ENCODE data around the gene YIF1B.
"Not testable (repeated sequence)": the region's sequence is repeated elsewhere in the genome, so short reads cannot be mapped to it uniquely, and the experiment has no call there.

The YIF1B gene

GRCh38 chr19:38265921-38266429 lies 49.8 kb downstream of the YIF1B start:
- peaks cover 27% of the 10 kb centered on the region for H3K27me3 Mint-ChIP-seq
- H3K27ac Mint-ChIP-seq, result no peak overlapping the region
- no peak overlapping the region for H3K4me3 Mint-ChIP-seq
- CTCF ChIA-PET, result interaction anchor here (1.4 to 1.7 kb wide), 2 partner anchors 363 to 369 kb away, joined by 3 to 7 read pairs; no protein-coding TSS in a partner anchor
- peaks cover 24% of the 10 kb centered on the region for H3K4me1 Mint-ChIP-seq
- no peaks in the 10 kb centered on the region for H3K36me3 Mint-ChIP-seq
- no peaks in the 10 kb centered on the region for H3K9me3 Mint-ChIP-seq
- DNase-seq, result no peak

- Mint-ChIP-seq H3K4me1 (peaks cover 24% of the 10 kb centered on the region), H3K27ac (peak overlapping the region; percentile 80), H3K27me3 (peaks cover 27% of the 10 kb centered on the region), H3K9me3 (no peaks in the 10 kb centered on the region), H3K4me3 (peak overlapping the region; percentile 73), H3K36me3 (no peaks in the 10 kb centered on the region)
- no peak for DNase-seq
- CTCF ChIA-PET, result interaction anchor here (0.6 to 1.7 kb wide), 3 partner anchors 55 to 369 kb away, joined by 3 to 7 read pairs (median 3); no protein-coding TSS in a partner anchor
These were observed 50.4 kb downstream of the YIF1B start for GRCh38 chr19:38265213-38265861.

GRCh38 chr19:38264486-38265212 lies 51.1 kb downstream of the YIF1B start, which contains the start of gene SPINT2:
SPINT2 (plus strand) TSS chr19:38264573; CDS start chr19:38264893, 320 bp downstream.
- Mint-ChIP-seq H3K9me3 (no peaks in the 10 kb centered on the region), H3K27ac (peak within 1 kb of the TSS; percentile 80), H3K4me1 (peaks cover 24% of the 10 kb centered on the region), H3K27me3 (peaks cover 30% of the 10 kb centered on the region), H3K4me3 (peak within 1 kb of the TSS; percentile 73), H3K36me3 (no peaks in the 10 kb centered on the region)
- no peak for DNase-seq
- CTCF ChIA-PET, result interaction anchor here (0.6 to 1.7 kb wide), 4 partner anchors 56 to 368 kb away, joined by 3 to 7 read pairs (median 3); partner anchors contain the start of gene SIPA1L3

GRCh38 chr19:38263689-38264485 lies 51.9 kb downstream of the YIF1B start:
- Mint-ChIP-seq H3K36me3 (no peaks in the 10 kb centered on the region), H3K4me3 (peak overlapping the region; percentile 68), H3K27me3 (peaks cover 30% of the 10 kb centered on the region), H3K4me1 (peaks cover 24% of the 10 kb centered on the region), H3K27ac (peak overlapping the region; percentile 77), H3K9me3 (no peaks in the 10 kb centered on the region)
- CTCF ChIA-PET, result interaction anchor here (1.0 kb wide), 1 partner anchor 356 kb away, joined by 3 read pairs; the partner anchor contains the start of gene SIPA1L3
- DNase-seq, result peak; percentile 80

GRCh38 chr19:38262585-38263268 lies 53.0 kb downstream of the YIF1B start:
- H3K27ac Mint-ChIP-seq, result no peak overlapping the region
- CTCF ChIA-PET, result no interaction called here
- no peaks in the 10 kb centered on the region for H3K9me3 Mint-ChIP-seq
- H3K4me3 Mint-ChIP-seq, result no peak overlapping the region
- H3K36me3 Mint-ChIP-seq, result no peaks in the 10 kb centered on the region
- no peak for DNase-seq
- H3K27me3 Mint-ChIP-seq, result peaks cover 37% of the 10 kb centered on the region
- peaks cover 24% of the 10 kb centered on the region for H3K4me1 Mint-ChIP-seq

- Mint-ChIP-seq H3K27me3 (peaks cover 39% of the 10 kb centered on the region), H3K4me1 (peaks cover 24% of the 10 kb centered on the region)
- CTCF ChIA-PET, H3K9me3 Mint-ChIP-seq, H3K4me3 Mint-ChIP-seq, H3K27ac Mint-ChIP-seq, H3K36me3 Mint-ChIP-seq, DNase-seq: not testable (repeated sequence)
These were observed 53.8 kb downstream of the YIF1B start for GRCh38 chr19:38261942-38262341.

GRCh38 chr19:38255383-38256014 lies 60.2 kb downstream of the YIF1B start:
- Mint-ChIP-seq H3K27ac (no peak overlapping the region), H3K4me3 (no peak overlapping the region), H3K4me1 (peaks cover 8% of the 10 kb centered on the region), H3K9me3 (no peaks in the 10 kb centered on the region), H3K27me3 (peaks cover 62% of the 10 kb centered on the region), H3K36me3 (no peaks in the 10 kb centered on the region)
- no peak for DNase-seq
- CTCF ChIA-PET, result interaction anchor here (0.9 to 1.6 kb wide), 4 partner anchors 11 to 1283 kb away, joined by 3 to 6 read pairs (median 4); no protein-coding TSS in a partner anchor

GRCh38 chr19:38253788-38254187 lies 62.0 kb downstream of the YIF1B start:
- DNase-seq, result no peak
- CTCF ChIA-PET, result interaction anchor here (3.1 kb wide), 1 partner anchor 10 kb away, joined by 8 read pairs; no protein-coding TSS in a partner anchor
- H3K36me3 Mint-ChIP-seq, result no peaks in the 10 kb centered on the region
- peaks cover 8% of the 10 kb centered on the region for H3K4me1 Mint-ChIP-seq
- H3K9me3 Mint-ChIP-seq, result no peaks in the 10 kb centered on the region
- H3K27me3 Mint-ChIP-seq, result peaks cover 59% of the 10 kb centered on the region
- no peak overlapping the region for H3K4me3 Mint-ChIP-seq
- no peak overlapping the region for H3K27ac Mint-ChIP-seq

Measured in activated naive CD4-positive, alpha-beta T cell treated with anti-CD3 and anti-CD28 coated beads, Interleukin-2, amount 10 ng/mL, durations not matched to agents 7 days and 5 days (primary cell).